ENCODE data around the gene CTDSPL2. TPM values are rescaled to one million over a fixed set of nuclear protein-coding genes. Genes with fewer than 3 reads are reported as not detected.
A peak's percentile ranks its signal among the peaks of the same experiment; 100 is the strongest.

The CTDSPL2 gene
- total and polyA plus RNA-seq, 2 donors (not counting 1 experiment from before 2014, with no cell fraction given), result 38.0 to 65.7 TPM

- no peaks in the 10 kb centered on the region for H3K36me3 ChIP-seq (ENCODE audit: control insufficient read depth, insufficient read depth, low read length)
- H3K27me3 ChIP-seq (ENCODE audit: control insufficient read depth, insufficient read depth, low read length), result no peaks in the 10 kb centered on the region
- TF ChIP-seq CTCF (conservative IDR thresholded peaks at IDR 0.05 in 1 of 2, IDR thresholded peaks at IDR 0.05 in 1 of 2; ENCODE audit: low read depth in 1 of 2, low read length in 2 of 2) (peak; percentile 38 to 59), EZH2 (IDR thresholded peaks at IDR 0.05; ENCODE audit: low read length, missing control alignments) (no peak)
- H4K20me1 ChIP-seq (ENCODE audit: control insufficient read depth, extremely low read depth, insufficient read depth, low read length), result no peaks in the 10 kb centered on the region
- no peak overlapping the region for H2AFZ ChIP-seq (ENCODE audit: low read length)
- DNase-seq (ENCODE audit: low read depth in 2 of 2), result peak; percentile 51 to 73
- no peak overlapping the region for H3K27ac ChIP-seq (ENCODE audit: insufficient read depth, low read length)
- no peaks in the 10 kb centered on the region for H3K4me1 ChIP-seq (ENCODE audit: control insufficient read depth, extremely low read depth, insufficient read depth, low read length)
- no peak overlapping the region for H3K4me2 ChIP-seq (ENCODE audit: extremely low read depth, insufficient read depth, low read length)
- no peaks in the 10 kb centered on the region for H3K9me3 ChIP-seq (ENCODE audit: control insufficient read depth, insufficient read depth, low read depth, low read length)
- no peaks in the 10 kb centered on the region for H3K79me2 ChIP-seq (ENCODE audit: control insufficient read depth, insufficient read depth, low read length)
- no peak overlapping the region for H3K4me3 ChIP-seq (replicated peaks in 1 of 4; ENCODE audit: control extremely low read depth in 1 of 4, insufficient read depth in 1 of 4, low read depth in 3 of 4, low read length in 4 of 4)
- no peak overlapping the region for H3K9ac ChIP-seq (ENCODE audit: insufficient read depth, low read length)
Measured at GRCh38 chr15:44501768-44502366, 74.4 kb downstream of the CTDSPL2 start.

GRCh38 chr15:44516436-44516835 lies 89.0 kb downstream of the CTDSPL2 start:
- DNase-seq (ENCODE audit: low read depth in 2 of 2), result no peak
- no peak overlapping the region for H3K4me2 ChIP-seq (ENCODE audit: extremely low read depth, insufficient read depth, low read length)
- no peak overlapping the region for H2AFZ ChIP-seq (ENCODE audit: low read length)
- H3K36me3 ChIP-seq (ENCODE audit: control insufficient read depth, insufficient read depth, low read length), result peaks cover 1% of the 10 kb centered on the region
- H4K20me1 ChIP-seq (ENCODE audit: control insufficient read depth, extremely low read depth, insufficient read depth, low read length), result no peaks in the 10 kb centered on the region
- H3K27ac ChIP-seq (ENCODE audit: insufficient read depth, low read length), result no peak overlapping the region
- no peaks in the 10 kb centered on the region for H3K79me2 ChIP-seq (ENCODE audit: control insufficient read depth, insufficient read depth, low read length)
- no peaks in the 10 kb centered on the region for H3K27me3 ChIP-seq (ENCODE audit: control insufficient read depth, insufficient read depth, low read length)
- H3K4me3 ChIP-seq (replicated peaks in 1 of 4; ENCODE audit: control extremely low read depth in 1 of 4, insufficient read depth in 1 of 4, low read depth in 3 of 4, low read length in 4 of 4), result no peak overlapping the region
- H3K9ac ChIP-seq (ENCODE audit: insufficient read depth, low read length), result no peak overlapping the region
- H3K4me1 ChIP-seq (ENCODE audit: control insufficient read depth, extremely low read depth, insufficient read depth, low read length), result no peaks in the 10 kb centered on the region
- TF ChIP-seq EZH2 (IDR thresholded peaks at IDR 0.05; ENCODE audit: low read length, missing control alignments) (no peak), CTCF (conservative IDR thresholded peaks at IDR 0.05 in 1 of 2, IDR thresholded peaks at IDR 0.05 in 1 of 2; ENCODE audit: low read depth in 1 of 2, low read length in 2 of 2) (no peak)
- no peaks in the 10 kb centered on the region for H3K9me3 ChIP-seq (ENCODE audit: control insufficient read depth, insufficient read depth, low read depth, low read length)

GRCh38 chr15:44519537-44519936 lies 92.1 kb downstream of the CTDSPL2 start:
- Histone ChIP-seq H3K27me3 (ENCODE audit: control insufficient read depth, insufficient read depth, low read length) (no peaks in the 10 kb centered on the region), H3K9me3 (ENCODE audit: control insufficient read depth, insufficient read depth, low read depth, low read length) (no peaks in the 10 kb centered on the region), H3K4me1 (ENCODE audit: control insufficient read depth, extremely low read depth, insufficient read depth, low read length) (no peaks in the 10 kb centered on the region), H3K79me2 (ENCODE audit: control insufficient read depth, insufficient read depth, low read length) (no peaks in the 10 kb centered on the region), H3K9ac (ENCODE audit: insufficient read depth, low read length) (no peak overlapping the region), H3K36me3 (ENCODE audit: control insufficient read depth, insufficient read depth, low read length) (peaks cover 3% of the 10 kb centered on the region), H3K4me2 (ENCODE audit: extremely low read depth, insufficient read depth, low read length) (no peak overlapping the region), H3K27ac (ENCODE audit: insufficient read depth, low read length) (no peak overlapping the region), H3K4me3 (replicated peaks in 1 of 4; ENCODE audit: control extremely low read depth in 1 of 4, insufficient read depth in 1 of 4, low read depth in 3 of 4, low read length in 4 of 4) (no peak overlapping the region), H2AFZ (ENCODE audit: low read length) (no peak overlapping the region), H4K20me1 (ENCODE audit: control insufficient read depth, extremely low read depth, insufficient read depth, low read length) (no peaks in the 10 kb centered on the region)
- DNase-seq (ENCODE audit: low read depth in 2 of 2), result no peak
- no peak for TF ChIP-seq EZH2 (IDR thresholded peaks at IDR 0.05; ENCODE audit: low read length, missing control alignments)
- TF ChIP-seq CTCF (conservative IDR thresholded peaks at IDR 0.05 in 1 of 2, IDR thresholded peaks at IDR 0.05 in 1 of 2; ENCODE audit: low read depth in 1 of 2, low read length in 2 of 2), result no peak
